HG02840 (cell line): ENCODE results near the gene PRKAR1B.
"Not testable (repeated sequence)": the region's sequence is repeated elsewhere in the genome, so short reads cannot be mapped to it uniquely, and the experiment has no call there.

Experiments
- ATAC-seq: cut with Tn5 transposase; IDR thresholded peaks from one replicate; pipeline ENCODE4 v1.9.1; 2021; ENCODE audit warnings: mild to moderate bottlenecking, moderate library complexity, moderate number of reproducible peaks; ENCODE audit not compliant: unreplicated experiment, low FRiP score

PRKAR1B gene

GRCh38 chr7:630111-630511 is 97.0 kb downstream of the PRKAR1B start:
- no peak for ATAC-seq

GRCh38 chr7:628826-629225 is 98.3 kb downstream of the PRKAR1B start:
- ATAC-seq, result no peak

GRCh38 chr7:628402-628763 is 98.7 kb downstream of the PRKAR1B start:
- ATAC-seq, result no peak

GRCh38 chr7:627661-628401 is 99.2 kb downstream of the PRKAR1B start:
- no peak for ATAC-seq

- ATAC-seq, result no peak
Measured at GRCh38 chr7:625376-625971, 101.6 kb downstream of the PRKAR1B start.

- ATAC-seq, result no peak
Measured at GRCh38 chr7:623464-623863, 103.6 kb downstream of the PRKAR1B start.

- no peak for ATAC-seq
Measured at GRCh38 chr7:621572-622285, 105.4 kb downstream of the PRKAR1B start.

- ATAC-seq, result no peak
Measured at GRCh38 chr7:620885-621284, 106.2 kb downstream of the PRKAR1B start.

GRCh38 chr7:620056-620455 is 107.0 kb downstream of the PRKAR1B start:
- no peak for ATAC-seq

GRCh38 chr7:619368-619840 is 107.7 kb downstream of the PRKAR1B start:
- ATAC-seq, result no peak

- ATAC-seq, result no peak
Measured at GRCh38 chr7:618539-619367, 108.3 kb downstream of the PRKAR1B start.

GRCh38 chr7:617614-618538 is 109.2 kb downstream of the PRKAR1B start:
- ATAC-seq, result no peak

- ATAC-seq, result no peak
Measured at GRCh38 chr7:613442-614140, 113.5 kb downstream of the PRKAR1B start.

GRCh38 chr7:611837-612236 is 115.2 kb downstream of the PRKAR1B start:
- not testable (repeated sequence) for ATAC-seq

GRCh38 chr7:611281-611810 is 115.7 kb downstream of the PRKAR1B start:
- ATAC-seq, result no peak

GRCh38 chr7:610531-611280 is 116.4 kb downstream of the PRKAR1B start:
- no peak for ATAC-seq

GRCh38 chr7:610141-610530 is 116.9 kb downstream of the PRKAR1B start:
- ATAC-seq, result no peak

- no peak for ATAC-seq
Measured at GRCh38 chr7:609365-609764, 117.7 kb downstream of the PRKAR1B start.
